Left ventricle myocardium inferior (tissue), 1 donor: Measurements from ENCODE around the gene SCD5. TPM values are rescaled to one million over a fixed set of nuclear protein-coding genes. Genes with fewer than 3 reads are reported as not detected.

Experiments
- DNase-seq: peaks from one replicate; pipeline ENCODE4 v3.0.0-alpha.2; 2020
- H3K27ac ChIP-seq: fragments of 200-600 bp; replicated peaks from 2 replicates; pipeline ENCODE4 v1.8.0; 2021
- H3K27me3 ChIP-seq: fragments of 200-600 bp; 2 replicates; pipeline ENCODE4 v1.8.0; 2021; ENCODE audit warnings: low read depth
- H3K36me3 ChIP-seq: fragments of 200-600 bp; 2 replicates; pipeline ENCODE4 v1.8.0; 2021
- H3K4me1 ChIP-seq: fragments of 200-600 bp; 2 replicates; pipeline ENCODE4 v1.8.0; 2021
- H3K4me3 ChIP-seq: fragments of 200-600 bp; 2 replicates; pipeline ENCODE4 v1.8.0; 2021; ENCODE audit warnings: mild to moderate bottlenecking, moderate library complexity
- H3K9me3 ChIP-seq: fragments of 200-600 bp; replicated peaks from 2 replicates; pipeline ENCODE4 v1.8.0; 2021
- CTCF ChIP-seq: fragments of 200-600 bp; IDR thresholded peaks from 2 replicates; pipeline ENCODE4 v1.8.0; 2021; ENCODE audit warnings: antibody characterized with exemption, mild to moderate bottlenecking, borderline replicate concordance
- intact Hi-C: fragments of 100-400 bp; cut with micrococcal nuclease; formaldehyde crosslinking; loops from one replicate; pipeline ENCODE4 v1.11.0; 2022
- total RNA-seq: library from RNA; stranded (reverse); fragmentation: NEBNext Ultra II Directional; extraction: Animal tissue kit (Norgen Biotek cat#: 25700); gene quantifications from one replicate; pipeline ENCODE4 v1.2.1, GENCODE V29; 2021
- donor health status: DM: no; HTN: yes; CAD: no; lungs with severe emphysema.

Gene SCD5
- total RNA-seq, 1 donor from 2014 or later, result 4.5 TPM

- Histone ChIP-seq H3K4me1 (peaks cover 6% of the 10 kb centered on the region), H3K27ac (no peak overlapping the region), H3K9me3 (no peaks in the 10 kb centered on the region), H3K27me3 (no peaks in the 10 kb centered on the region), H3K36me3 (no peaks in the 10 kb centered on the region), H3K4me3 (no peak overlapping the region)
- intact Hi-C loops, result no loop called here
- no peak for DNase-seq
- no peak for TF ChIP-seq CTCF
These were observed 12.8 kb upstream of the SCD5 start for GRCh38 chr4:82811392-82811791.

- DNase-seq, result no peak
- Histone ChIP-seq H3K4me1 (peaks cover 6% of the 10 kb centered on the region), H3K27ac (no peak overlapping the region), H3K36me3 (no peaks in the 10 kb centered on the region), H3K27me3 (no peaks in the 10 kb centered on the region), H3K9me3 (no peaks in the 10 kb centered on the region), H3K4me3 (no peak overlapping the region)
- intact Hi-C loops, result no loop called here
- no peak for TF ChIP-seq CTCF
These were observed 11.6 kb upstream of the SCD5 start for GRCh38 chr4:82810176-82810575.

GRCh38 chr4:82809619-82810018 lies 11.0 kb upstream of the SCD5 start:
- H3K4me3 ChIP-seq, result no peak overlapping the region
- intact Hi-C loops, result no loop called here
- H3K27ac ChIP-seq, result no peak overlapping the region
- peaks cover 6% of the 10 kb centered on the region for H3K4me1 ChIP-seq
- H3K27me3 ChIP-seq, result no peaks in the 10 kb centered on the region
- H3K36me3 ChIP-seq, result no peaks in the 10 kb centered on the region
- DNase-seq, result no peak
- TF ChIP-seq CTCF, result no peak
- no peaks in the 10 kb centered on the region for H3K9me3 ChIP-seq

- no peak for TF ChIP-seq CTCF
- peaks cover 19% of the 10 kb centered on the region for H3K27me3 ChIP-seq
- peaks cover 13% of the 10 kb centered on the region for H3K4me1 ChIP-seq
- intact Hi-C loops, result no loop called here
- no peaks in the 10 kb centered on the region for H3K36me3 ChIP-seq
- no peak overlapping the region for H3K4me3 ChIP-seq
- no peaks in the 10 kb centered on the region for H3K9me3 ChIP-seq
- no peak overlapping the region for H3K27ac ChIP-seq
- DNase-seq, result no peak
These were observed 5.2 kb upstream of the SCD5 start for GRCh38 chr4:82803746-82804145.

- no peak for DNase-seq
- H3K9me3 ChIP-seq, result no peaks in the 10 kb centered on the region
- intact Hi-C loops, result no loop called here
- H3K27me3 ChIP-seq, result peaks cover 26% of the 10 kb centered on the region
- H3K27ac ChIP-seq, result no peak overlapping the region
- TF ChIP-seq CTCF, result no peak
- H3K4me1 ChIP-seq, result peaks cover 21% of the 10 kb centered on the region
- no peaks in the 10 kb centered on the region for H3K36me3 ChIP-seq
- H3K4me3 ChIP-seq, result no peak overlapping the region
These were observed 4.3 kb upstream of the SCD5 start for GRCh38 chr4:82802911-82803310.

GRCh38 chr4:82801910-82802521 lies 3.4 kb upstream of the SCD5 start:
- no peak overlapping the region for H3K4me3 ChIP-seq
- H3K36me3 ChIP-seq, result no peaks in the 10 kb centered on the region
- TF ChIP-seq CTCF, result peak; percentile 38
- no peaks in the 10 kb centered on the region for H3K9me3 ChIP-seq
- H3K4me1 ChIP-seq, result peaks cover 30% of the 10 kb centered on the region
- DNase-seq, result no peak
- no peak overlapping the region for H3K27ac ChIP-seq
- H3K27me3 ChIP-seq, result peaks cover 35% of the 10 kb centered on the region
- intact Hi-C loops, result no loop called here
